NCI-H2081 (cell line): ENCODE results near the gene APOF.
"Not testable (repeated sequence)": the region's sequence is repeated elsewhere in the genome, so short reads cannot be mapped to it uniquely, and the experiment has no call there.

ENCODE experiments used
- DNase-seq, 2 experiments: peaks; one replicate each; lab custom pipeline; 2025; lab: John Stamatoyannopoulos, UW

The APOF gene

GRCh38 chr12:56373515-56373914, 10.9 kb upstream of the APOF start:
- no peak for DNase-seq

GRCh38 chr12:56366948-56367347, 4.3 kb upstream of the APOF start:
- no peak for DNase-seq

GRCh38 chr12:56361487-56362129, 1.0 kb downstream of the APOF start:
- DNase-seq, result no peak

- DNase-seq, result peak; percentile 98 to 99
Measured at GRCh38 chr12:56359851-56360767, 2.5 kb downstream of the APOF start, which contains the start of gene STAT2. Gene STAT2 (minus strand): TSS chr12:56360107. CDS start chr12:56356571, 3,536 bp downstream.

- no peak for DNase-seq
Measured at GRCh38 chr12:56358836-56359532, 3.7 kb downstream of the APOF start.

- no peak for DNase-seq
Measured at GRCh38 chr12:56351325-56351724, 11.3 kb downstream of the APOF start.

GRCh38 chr12:56350662-56351061, 12.0 kb downstream of the APOF start:
- no peak for DNase-seq

GRCh38 chr12:56348776-56349175, 13.9 kb downstream of the APOF start:
- no peak for DNase-seq

GRCh38 chr12:56347255-56347654, 15.4 kb downstream of the APOF start:
- DNase-seq, result not testable (repeated sequence)

GRCh38 chr12:56346675-56347074, 16.0 kb downstream of the APOF start:
- DNase-seq, result no peak

- not testable (repeated sequence) for DNase-seq
Measured at GRCh38 chr12:56342290-56342689, 20.4 kb downstream of the APOF start.

GRCh38 chr12:56341616-56342015, 21.0 kb downstream of the APOF start:
- no peak for DNase-seq

GRCh38 chr12:56339158-56339422, 23.6 kb downstream of the APOF start:
- no peak for DNase-seq

- DNase-seq, result peak; percentile 45 to 47
Measured at GRCh38 chr12:56338308-56339157, 24.1 kb downstream of the APOF start, which contains the start of gene IL23A. Gene IL23A (plus strand): TSS chr12:56338884. CDS start chr12:56339045, 161 bp downstream.

- no peak for DNase-seq
Measured at GRCh38 chr12:56337753-56338251, 24.9 kb downstream of the APOF start.

- DNase-seq, result no peak
Measured at GRCh38 chr12:56336361-56337167, 26.1 kb downstream of the APOF start.

GRCh38 chr12:56335527-56335926, 27.1 kb downstream of the APOF start:
- DNase-seq, result not testable (repeated sequence)

- no peak for DNase-seq
Measured at GRCh38 chr12:56334490-56334793, 28.2 kb downstream of the APOF start.

- DNase-seq, result peak; percentile 97 to 99
Measured at GRCh38 chr12:56333679-56334489, 28.8 kb downstream of the APOF start, which contains the start of gene PAN2. Gene PAN2 (minus strand): TSS chr12:56334000. CDS start chr12:56333094, 906 bp downstream.

GRCh38 chr12:56333197-56333678, 29.4 kb downstream of the APOF start:
- no peak for DNase-seq
